HG02852 (cell line): ENCODE results near the gene CHST14.

Experiments
- ATAC-seq: cut with Tn5 transposase; IDR thresholded peaks from one replicate; pipeline ENCODE4 v1.9.1; 2021; ENCODE audit warnings: mild to moderate bottlenecking, moderate library complexity; ENCODE audit not compliant: unreplicated experiment

CHST14 gene

DNA sequence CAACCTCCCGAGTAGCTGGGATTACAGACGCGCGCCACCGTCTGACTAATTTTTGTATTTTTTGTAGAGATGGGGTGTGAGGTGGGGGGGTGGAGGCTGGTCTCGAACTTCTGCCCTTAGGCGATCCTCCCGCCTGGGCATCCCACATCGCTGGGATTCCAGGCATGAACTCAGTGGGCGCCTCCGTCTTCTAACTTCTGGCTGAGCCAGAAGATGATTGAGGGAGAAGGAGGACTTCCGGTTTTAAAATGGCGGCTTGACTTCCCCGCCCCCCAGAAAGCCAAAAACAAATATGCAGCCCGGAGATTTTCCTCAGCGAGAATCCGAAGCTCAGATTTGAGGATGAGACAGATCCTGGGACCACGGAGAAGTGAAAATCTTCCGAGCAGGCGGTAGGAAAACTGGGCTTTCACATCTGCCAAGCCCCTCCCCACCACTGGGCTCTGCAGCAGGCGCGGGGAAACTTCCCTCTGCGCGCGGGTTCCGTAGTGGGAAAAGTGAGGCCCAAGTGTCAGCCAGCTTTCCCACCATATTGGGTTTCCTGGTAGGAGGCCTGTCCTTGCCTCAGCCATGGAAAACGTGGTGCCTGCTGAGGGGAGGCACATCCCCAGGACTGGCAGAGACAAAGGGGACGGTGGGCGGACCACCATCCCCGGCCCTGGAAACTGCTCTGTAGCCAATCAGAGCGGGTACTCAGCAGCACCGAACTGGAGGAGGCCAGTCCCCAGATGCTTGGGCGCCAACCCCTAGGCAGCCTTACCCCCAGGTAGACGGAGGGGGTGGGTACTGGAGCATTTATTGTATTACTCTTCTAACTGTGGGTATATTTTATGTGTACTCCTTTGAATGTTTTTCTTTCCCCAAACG lies 17.3 kb downstream of the CHST14 start:
- no peak for ATAC-seq

DNA sequence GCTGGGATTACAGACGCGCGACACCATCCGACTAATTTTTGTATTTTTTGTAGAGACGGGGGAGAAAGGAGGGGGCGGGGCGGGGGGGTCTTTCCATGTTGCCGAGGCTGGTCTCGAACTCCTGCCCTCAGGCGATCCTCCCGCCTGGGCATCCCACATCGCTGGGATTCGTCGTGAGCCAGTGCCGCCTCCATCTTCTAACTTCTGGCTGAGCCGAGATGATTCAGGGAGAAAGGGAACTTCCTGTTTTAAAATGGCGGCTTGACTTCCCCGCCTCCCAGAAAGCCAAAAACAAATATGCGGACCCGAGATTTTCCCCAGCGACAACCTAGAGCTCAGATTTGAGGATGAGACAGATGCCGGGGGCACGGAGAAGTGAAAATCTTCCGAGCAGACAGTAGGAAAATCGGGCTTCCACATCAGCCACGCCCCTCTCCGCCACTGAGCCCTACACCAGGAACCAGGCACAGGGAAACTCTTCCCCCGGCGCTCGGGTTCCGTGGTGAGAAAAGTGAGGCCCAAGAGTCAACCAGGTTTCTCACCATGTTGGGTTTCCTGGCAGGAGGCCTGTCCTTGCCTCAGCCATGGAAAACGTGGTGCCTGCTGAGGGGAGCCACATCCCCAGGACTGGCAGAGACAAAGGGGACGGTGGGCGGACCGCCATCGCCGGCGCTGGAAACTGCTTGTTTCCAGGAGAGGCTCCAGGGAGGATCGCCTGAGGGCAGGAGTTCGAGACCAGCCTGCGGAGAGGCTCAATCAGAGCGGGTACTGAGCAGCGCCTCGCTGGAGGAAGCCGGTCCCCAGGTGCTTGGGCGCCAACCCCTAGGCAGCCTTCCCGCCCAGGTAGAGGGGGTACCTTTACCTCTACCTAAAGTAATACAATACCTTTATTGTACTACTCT lies 18.7 kb downstream of the CHST14 start:
- ATAC-seq: no peak

DNA sequence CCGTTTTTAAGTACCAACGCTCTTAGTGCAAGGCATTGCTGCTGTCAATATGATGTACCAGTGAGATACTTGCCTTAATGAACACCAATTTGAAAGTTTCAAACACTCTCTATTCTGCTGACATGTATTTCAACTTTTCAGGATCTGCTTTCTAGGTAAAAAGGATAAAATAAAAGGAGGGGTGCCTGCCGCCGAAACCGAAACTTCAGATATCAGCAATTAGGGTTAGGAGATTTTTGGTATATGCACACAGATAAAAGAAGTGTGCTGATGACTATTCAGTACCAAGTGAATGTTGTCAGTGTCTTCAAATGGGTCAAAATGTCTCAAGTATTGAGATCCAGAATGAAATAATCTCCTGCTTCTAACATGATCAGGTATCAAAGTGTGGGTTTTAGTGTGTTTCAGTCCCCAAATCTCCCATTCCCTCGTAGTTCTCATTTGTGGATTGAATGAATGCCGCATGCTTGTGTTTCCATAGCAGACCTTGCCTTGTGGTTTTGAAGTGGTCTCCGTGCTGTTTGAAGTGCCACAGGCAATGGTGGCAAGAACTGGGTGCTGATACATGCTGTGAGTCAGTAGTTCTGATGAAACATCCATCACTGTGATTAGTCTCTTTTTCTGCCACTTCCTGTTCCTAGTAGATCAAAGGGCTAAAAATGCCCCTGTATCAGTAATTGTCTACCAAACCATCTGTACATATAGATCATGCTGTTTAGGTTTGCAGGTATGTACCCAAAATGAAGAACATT lies 22.5 kb downstream of the CHST14 start:
- ATAC-seq: no peak

DNA sequence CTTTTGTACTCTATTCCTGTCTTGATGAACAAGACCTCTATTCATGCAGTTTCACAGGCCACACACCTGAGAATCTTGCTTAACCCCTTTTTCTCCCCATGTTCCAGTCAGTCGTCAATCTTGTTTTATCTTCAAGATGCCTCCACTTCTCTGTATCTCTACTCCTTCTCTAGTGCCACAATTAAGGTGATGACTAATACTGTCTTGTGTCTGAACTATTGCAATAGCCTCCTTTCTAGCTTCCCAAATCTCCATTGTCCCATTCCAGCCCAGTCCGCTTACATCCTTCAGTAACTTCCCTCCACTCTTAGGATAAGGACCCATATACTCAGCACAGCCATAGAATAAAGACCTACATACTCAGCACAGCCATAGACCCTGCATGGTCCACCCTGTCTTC lies 24.7 kb downstream of the CHST14 start:
- no peak for ATAC-seq

DNA sequence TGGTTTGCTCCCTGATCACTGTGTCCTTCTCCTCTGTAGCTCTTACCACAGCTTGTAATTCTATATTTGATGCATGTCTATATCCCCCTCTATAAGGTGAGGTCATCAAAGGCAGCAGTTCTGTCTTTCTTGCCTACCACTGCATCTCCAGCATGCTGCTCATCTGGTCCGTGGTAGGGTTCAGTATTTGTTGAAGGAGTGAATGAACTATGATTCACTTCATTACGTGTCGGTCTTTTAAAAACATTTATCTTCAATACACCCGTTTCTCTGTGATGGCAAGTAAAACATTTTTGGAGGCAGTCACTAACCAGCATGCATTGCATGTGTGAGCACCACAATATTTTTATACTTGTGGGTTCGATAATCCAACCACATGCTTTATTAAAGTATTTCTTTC lies 27.6 kb downstream of the CHST14 start:
- ATAC-seq: no peak

DNA sequence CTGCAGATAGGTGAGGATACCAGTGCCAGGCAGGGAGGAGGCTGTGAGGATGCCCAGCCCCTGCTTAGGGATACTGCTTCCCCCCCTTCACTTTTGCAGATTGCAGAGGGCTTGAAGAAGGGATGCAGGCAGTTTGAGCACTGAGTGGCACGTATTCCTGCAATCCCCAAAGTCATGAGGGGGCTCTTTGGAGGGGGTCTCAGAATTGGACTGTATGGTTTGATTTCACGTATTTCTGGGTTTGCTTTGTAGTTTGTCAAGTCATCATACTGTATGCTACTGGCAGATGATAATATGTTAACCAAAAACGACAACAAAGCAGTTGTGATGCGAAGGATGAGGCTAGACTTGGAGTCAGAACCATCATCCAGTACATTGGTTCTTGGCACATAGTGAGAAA lies 28.1 kb downstream of the CHST14 start:
- no peak for ATAC-seq

DNA sequence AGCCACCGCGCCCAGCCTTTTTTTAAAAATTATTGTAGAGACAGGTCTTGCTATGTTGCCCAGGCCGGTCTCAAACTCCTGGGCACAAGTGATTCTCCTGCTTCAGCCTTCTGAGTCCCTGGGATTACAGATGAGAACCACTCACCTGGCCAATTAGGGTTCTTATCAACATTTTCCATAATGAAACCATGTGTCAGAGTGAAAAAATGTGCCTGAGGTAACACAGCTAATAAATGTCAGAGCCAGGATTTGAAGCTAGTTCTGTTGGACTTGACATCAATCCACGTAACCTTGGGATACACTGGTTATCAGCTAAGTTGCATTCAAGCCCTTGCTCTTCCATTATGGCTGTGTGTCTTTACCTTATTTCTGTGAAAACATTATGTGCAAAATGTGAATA lies 29.1 kb downstream of the CHST14 start:
- no peak for ATAC-seq

DNA sequence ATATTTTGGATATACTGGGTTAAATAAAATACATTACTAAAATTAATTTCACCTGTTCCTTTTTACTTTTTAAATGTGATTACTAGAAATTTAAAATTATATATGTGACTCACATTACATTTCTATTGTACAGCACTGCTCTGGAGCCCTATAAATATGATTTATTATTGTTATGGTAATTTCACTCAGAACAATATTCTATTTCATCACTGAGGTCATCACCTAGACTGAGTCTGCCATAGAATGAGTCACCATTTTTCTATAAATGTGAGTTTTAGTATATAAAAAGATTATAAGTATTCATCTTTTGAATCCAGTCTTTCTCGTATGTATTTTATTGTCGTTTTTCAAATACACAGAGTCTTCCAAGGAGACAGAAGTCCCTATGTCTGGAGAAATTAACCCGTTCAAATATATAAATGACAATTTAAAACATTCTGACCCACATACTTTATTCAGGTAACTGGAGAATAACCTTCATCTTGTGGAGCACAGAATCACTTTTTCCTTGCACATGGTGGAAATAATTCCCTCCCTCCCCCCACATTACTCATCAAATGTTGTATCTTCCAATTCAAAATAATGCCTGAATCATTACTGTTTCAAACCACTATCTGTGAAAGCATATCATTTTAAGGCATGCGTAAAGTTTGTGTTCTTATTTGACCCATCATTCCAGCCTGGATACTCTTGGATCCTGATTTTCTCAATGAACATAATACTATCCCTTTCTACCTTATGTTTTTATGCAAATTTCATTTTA lies 30.0 kb downstream of the CHST14 start:
- ATAC-seq: no peak

DNA sequence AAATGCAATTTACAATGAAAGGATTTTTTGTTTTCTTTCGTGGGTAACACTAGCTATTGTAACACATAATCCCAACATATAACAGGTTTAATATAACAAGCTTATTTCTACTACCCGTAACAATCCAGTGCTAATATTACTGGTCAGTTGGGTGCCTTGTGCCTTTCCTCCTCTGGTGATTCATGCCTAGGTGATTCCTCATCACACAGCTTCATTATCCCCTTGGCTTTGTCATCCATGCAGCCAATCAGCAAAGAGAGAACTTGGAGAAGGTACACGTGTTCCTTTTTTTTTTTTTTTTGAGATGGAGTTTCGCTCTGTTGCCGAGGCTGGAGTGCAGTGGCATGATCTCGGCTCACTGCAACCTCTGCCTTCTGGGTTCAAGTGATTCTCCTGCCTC lies 30.7 kb downstream of the CHST14 start:
- no peak for ATAC-seq

DNA sequence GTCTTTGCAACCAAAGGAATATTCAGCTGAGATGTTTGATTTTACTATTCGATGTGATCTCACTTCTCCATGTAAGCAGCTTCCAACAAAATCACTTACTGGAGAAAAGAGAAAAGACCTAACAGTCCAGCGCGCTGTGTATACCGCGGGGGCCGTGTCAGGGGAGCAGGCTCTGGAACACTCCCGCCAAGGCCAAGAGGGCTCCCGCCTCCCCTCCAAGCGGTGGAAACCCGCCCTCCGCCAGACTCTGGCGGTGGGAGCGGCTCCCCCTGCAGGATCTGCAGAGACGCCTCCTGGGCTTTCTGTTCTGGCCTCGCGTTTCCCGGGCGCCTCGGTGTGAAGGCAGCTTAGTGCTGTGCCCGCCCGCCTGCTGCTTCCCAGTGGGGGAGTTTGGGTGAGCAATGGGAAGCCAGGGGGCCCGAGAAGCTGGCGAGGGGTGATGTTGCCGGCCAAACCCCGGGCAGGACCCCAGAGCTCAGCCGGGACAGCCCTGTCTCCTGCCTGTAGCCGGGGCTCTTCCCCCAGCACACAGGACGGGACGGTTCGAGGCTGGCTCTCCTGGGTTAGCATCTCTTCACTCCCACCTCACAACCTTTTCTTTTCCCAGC lies 36.3 kb downstream of the CHST14 start:
- no peak for ATAC-seq

DNA sequence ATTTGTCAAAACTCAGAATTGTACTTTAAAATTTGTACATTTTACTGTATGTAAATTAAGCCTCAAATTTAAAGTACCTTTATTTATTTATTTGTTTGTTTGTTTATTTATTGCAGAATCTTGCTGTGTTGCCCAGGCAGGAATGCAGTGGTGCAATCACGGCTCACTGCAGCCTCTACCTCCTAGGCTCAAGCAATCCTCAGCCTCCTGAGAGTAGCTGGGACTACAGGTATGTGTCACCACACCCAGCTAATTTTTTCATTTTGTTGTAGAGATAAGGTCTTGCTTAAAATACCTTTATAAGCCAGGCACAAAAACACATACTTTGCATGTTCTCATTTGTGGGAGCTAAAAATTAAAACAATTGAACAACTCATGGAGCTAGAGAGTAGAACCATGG lies 37.4 kb downstream of the CHST14 start:
- no peak for ATAC-seq

DNA sequence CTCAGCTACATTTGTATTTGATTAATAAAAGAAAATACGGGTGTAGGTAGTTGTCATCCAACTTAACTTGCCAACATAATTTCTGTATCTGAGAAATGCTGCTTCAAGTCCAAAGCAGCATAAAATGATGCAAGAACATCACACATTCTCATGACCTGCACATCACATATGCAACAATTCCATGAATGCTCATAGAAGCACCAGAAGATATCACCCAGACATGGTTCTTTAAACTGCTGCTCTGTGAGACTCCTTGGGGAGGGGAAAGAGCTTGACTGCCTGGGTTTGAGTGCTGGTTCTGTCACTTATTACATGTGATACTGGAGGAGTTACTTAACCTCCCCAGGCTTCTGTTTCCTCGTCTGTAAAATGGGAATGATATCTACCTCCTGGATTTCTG lies 39.4 kb downstream of the CHST14 start:
- ATAC-seq: no peak

DNA sequence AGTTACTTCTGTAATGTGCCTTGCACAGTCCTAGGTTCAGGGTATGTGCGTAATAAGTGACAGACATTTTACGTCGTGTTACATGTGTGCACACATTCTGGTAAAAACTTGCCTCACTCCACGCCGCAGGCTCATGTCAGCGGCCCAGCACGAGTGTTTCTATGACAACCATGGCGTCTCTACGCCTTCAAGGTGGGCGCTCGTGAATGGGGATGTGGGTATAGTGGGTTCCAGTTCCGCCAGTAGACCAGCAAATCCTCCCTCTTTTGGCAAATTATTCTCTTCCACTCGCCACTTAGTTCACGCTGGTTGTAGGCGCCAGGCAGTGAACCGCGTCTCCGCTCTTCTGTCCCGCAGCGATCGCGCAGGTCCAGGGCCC lies 40.3 kb downstream of the CHST14 start:
- ATAC-seq: no peak

DNA sequence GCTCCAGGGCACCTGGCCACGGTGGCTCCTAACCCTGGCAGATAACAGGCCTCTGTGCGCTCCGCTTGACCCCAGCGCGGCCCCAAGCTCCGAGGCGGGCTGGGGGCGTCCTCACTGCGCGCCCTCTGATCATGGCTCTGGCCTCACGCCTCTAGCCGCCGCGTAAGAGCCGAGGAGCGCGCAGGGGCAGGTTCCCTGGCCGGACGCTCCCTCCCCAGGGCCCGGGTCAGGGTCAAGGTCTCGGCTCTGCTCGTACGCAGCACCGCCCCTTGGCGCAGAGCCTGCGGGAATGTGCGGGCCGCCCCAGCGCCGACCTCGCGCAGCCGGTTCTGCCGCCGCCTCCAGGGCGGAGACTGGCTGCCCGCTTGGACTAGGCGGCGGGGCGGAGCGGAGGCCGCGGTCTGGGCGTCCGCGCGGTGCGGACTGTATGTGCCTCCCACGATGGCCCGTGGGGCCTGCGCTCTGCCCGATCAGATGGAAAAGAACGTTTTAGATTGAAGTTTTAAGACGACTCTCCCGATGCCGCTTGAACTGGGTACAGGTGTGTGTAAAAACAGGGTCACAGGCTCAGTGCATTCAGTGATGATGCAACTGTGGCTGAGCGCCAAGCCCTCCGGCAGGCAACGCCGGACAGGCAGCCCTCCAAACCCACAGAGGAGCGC lies 40.8 kb downstream of the CHST14 start:
- no peak for ATAC-seq

DNA sequence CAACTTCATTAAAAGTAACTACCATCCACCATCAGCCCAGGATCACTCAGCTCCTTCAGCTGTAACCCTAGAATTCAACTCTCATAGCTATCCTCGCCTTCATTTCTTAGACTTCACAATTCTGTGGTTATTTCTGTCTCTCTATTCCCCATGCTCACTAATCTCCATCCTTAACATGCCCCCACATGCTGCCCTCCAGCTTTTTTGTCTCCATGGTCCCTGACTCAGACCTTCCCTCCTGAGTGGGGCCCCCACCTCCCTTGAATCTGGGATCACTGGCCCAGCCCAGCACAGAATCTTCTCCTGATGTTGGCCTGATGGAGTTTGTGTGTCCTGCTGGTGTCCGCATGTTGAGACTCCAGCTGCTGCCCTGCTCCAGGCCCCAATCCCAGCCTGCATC lies 41.7 kb downstream of the CHST14 start:
- no peak for ATAC-seq

DNA sequence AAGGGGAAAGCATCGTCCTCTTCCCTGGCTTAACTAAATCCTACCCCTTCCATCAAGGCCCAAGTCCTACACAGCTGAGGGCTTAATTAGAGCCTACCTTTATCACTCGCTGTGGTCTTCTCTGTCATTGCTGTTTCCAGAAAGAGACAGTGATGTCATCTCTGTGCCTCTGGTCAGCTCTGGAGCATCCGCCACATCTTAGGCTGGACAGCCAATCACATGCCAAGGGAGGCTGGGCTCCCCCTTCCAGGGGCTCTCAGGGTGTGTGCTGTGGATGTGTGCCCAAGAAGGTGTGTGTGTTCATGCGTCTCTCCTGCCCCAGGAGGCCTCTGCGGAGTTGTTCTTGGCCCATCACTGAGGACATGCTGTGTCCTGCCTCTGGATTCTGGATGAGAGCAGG lies 42.8 kb downstream of the CHST14 start:
- ATAC-seq: no peak

DNA sequence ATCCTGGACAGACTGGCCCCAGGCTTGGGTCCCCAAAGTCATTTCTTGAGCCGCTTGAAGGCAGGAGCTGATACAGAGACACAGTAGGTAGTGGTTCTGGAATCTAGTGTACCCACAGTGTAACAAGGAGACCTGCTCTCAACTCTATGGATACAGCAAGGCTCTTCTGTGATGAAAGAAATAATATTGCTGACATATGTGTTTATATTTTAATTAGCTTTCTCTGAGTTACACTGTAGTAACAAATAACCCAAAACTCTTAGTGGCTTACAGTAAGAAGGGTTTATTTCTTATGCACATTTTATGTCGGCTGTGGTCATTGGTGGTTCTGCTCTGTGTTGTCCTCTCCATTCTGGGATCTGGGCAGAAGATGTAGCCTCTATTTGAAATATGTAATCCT lies 45.5 kb downstream of the CHST14 start:
- ATAC-seq: no peak
